Measurements from ENCODE around the gene FOXP2.
"Not testable (repeated sequence)": the region's sequence is repeated elsewhere in the genome, so short reads cannot be mapped to it uniquely, and the experiment has no call there.

FOXP2 gene

DNA sequence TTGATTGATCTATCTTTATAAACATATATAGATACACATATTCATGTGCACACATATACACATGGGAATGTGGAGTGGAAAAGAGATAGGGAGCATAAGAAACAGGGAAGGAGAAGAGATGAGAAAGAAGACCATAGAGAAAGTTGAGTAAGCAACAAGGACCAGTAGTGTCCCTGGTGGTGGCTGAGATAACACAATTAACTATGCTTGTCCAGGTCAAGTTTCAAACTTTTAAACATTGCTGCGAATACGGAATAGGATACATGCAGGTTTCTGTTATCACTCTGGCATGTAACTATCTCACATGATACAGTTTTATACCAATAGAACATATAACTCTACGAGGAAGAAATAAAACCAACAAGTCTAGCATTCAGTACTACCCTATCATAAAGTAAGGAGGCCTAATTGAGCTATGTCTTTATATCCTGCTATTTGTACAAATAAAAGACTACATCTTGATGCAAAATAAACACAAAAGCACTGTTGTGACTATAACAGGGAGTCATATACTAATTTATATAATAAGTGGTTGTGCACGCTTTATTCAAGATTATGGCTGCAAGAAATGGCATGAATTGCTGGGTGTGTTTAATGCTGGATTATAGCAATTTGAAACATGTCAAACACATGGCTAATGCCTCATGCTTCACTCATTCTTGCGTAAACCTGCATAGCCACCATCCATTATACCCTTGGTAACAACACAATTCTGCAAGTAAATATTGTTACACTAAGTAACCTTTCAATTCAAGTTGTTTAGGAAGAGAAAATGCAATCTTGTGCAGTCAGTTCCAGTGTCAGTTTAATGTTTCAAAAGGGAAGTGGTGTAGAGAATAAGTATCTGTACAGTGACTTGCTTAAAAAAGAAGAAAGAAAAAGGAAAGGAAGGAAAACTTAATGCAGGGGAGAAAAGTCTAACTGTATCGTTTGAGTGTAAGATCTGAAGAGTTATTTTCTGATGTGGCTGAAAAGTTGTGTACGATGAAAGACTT lies 8.2 kb downstream of the FOXP2 start:
- DNase-seq, result peak; percentile 52

DNA sequence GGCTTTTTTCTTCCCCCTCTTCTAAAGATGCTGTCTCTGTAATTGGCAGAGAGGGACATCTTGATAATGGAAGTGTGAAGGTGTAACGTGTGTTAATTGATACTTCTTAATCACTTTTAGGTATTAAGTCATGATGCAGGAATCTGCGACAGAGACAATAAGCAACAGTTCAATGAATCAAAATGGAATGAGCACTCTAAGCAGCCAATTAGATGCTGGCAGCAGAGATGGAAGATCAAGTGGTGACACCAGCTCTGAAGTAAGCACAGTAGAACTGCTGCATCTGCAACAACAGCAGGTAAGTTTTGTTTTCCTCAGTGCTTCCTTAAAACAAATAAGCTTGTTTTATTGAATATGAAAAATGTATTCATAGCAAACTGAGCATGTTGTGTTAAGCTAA lies 11.8 kb downstream of the FOXP2 start:
- no peak for DNase-seq

DNA sequence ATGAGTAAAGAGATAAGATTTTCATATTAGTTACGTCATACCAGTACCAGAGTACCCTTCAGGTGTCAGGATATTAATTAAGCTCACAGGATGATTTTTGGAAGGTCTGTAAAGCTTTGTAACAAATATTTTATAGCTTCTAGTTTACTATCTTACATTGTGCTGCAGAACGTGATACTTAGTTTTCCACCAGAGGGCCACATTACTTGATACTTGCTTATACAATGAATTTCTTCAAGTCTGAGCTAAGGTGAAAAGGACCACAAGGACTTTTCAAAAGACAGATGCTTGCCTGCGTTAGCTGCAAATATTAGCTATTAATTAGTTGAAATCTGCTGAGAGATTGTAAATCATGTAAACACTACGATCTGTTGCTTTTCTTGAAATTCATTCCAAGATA lies 12.2 kb downstream of the FOXP2 start:
- peak; percentile 4 for DNase-seq

DNA sequence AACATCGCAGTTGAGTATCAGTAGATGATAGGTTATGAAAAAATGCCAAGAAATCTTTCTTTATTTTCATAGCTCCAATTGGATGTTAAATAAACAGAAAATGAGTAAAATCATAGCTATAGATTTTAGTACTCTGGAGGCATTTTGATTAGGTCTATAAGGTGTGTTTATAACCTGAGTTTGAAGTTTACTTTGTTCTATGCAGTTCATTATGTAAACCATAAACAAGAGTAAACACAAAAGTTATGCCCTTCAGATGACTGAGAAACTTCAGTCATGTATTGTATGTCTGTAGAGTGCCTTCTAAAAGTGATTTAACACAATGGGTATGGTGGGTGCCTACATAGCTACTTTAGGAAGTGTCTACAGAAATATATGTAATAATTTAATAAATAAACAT lies 13.6 kb downstream of the FOXP2 start:
- DNase-seq, result no peak

DNA sequence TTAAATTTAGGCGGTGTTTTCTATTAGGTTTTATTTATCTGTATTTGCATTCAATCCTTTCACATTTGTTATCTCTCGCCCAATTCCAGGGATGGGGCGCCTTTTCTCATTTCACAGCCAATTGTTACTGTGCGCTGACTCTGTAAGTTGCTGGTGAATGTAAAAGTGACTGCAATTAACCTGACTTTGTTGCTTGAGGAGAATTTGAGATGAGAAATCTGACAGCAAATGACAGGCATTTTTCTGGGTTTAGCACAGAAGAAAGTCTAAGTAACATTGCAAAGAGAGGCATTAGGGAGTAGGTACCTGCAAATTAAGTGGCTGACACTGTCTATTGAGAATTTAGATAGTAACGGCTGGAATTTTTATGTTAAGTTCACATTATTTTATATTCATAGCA lies 16.6 kb downstream of the FOXP2 start:
- no peak for DNase-seq

DNA sequence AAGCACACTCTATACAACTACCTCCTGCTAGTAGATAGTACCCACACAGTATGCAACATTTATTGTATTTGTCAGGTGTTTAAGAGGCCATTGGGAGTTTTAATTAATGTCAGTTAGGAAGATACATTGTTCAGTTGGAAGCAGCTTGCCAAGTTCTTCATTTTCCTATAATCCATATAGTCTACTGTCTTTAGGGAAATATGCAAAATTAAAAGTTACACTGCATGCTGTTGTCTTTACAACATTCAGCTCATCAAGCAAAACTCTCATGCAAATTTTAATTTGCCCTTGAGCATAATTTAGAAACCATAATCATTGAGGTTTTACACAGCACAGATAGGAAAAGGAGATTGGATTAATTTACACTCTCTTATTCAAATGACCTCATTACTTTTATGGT lies 17.4 kb downstream of the FOXP2 start:
- DNase-seq, result no peak

DNA sequence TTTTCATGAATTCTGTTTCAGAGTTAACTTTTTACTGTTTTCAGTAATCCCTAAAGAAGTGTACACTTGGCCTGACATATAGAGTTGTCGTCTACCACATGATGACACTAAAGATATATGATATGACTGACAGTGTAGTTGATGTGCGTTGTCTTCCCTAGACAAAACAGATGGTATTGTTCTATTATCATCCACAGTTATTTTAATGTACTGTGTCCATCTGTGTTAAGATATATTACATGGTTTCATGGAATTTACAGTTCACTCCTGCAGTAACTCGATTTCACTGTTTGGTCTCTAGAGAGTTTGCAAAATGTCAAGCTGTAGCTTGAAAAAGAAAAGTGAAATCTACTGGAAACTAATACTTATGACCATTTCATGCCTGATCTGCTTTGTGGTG lies 18.1 kb downstream of the FOXP2 start:
- no peak for DNase-seq

DNA sequence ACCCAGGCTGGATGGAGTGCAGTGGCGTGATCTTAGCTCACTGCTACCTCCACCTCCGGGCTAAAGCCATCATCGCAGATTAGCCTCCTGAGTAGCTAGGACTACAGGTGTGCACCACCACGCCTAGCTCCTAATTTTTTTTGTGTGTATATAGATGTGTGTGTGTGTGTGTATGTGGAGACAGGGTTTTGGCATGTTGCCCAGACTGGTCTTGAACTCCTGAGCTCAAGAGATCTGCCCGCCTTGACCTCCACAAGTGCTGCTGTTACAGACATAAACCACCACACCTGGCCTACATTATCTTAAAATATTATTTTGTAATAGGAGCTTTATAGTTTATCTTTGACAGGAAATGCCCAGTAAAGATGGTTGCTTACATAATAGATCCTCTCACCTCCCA lies 25.0 kb downstream of the FOXP2 start:
- no peak for DNase-seq

DNA sequence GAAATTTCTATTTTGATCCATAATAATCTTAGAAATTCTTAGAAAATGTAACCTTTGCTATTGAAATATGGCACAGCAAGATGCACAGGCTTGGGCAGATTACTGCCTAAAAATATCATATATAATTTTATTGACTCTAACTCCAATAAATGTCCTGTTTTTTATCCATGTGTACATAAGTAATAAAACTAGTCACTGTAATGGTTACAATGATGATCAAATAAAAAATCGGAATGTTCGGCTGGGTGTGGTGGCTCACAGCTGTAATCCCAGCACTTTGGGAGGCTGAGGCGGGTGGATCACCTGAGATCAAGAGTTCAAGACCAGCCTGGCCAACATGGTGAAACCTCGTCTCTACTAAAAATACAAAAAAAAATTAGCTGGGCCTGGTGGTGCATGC lies 26.3 kb downstream of the FOXP2 start:
- not testable (repeated sequence) for DNase-seq

DNA sequence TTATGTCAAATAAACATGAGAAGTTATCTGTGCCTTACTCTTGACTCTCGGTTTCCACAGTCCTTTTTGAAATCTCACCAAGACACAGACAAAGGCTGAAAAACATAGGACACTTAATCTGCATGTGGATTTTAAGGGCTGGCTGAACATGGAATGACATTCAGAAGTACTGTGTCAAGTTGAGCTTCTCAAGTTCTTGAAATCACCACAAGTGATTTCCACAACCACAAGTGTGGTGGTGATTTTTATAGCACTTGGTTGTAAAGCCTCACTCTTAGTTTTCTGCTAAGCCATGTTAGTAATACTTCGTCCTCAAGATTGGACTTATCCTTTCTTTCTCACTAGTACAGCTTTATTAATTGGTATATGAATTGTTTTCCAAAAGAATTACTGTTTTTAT lies 29.6 kb downstream of the FOXP2 start:
- DNase-seq, result no peak

DNA sequence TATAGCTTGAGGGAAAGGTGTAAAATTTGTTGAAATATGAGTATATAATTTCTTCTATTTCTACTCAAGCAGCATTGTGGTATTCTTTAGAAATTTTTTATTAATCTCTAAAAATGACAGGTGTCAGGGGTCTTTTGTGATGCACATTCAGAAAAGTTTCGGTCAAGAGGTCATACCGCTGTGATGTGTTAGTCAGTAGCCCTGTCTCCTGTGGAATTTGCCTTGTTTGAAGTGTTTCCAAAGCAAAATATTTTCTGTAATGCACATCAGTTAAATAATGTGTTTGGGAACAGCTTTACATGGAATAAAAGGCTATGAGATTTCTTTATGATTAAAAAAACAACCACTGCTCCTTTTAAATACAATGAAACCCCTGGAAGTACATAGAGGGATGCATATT lies 35.8 kb downstream of the FOXP2 start:
- DNase-seq, result no peak

DNA sequence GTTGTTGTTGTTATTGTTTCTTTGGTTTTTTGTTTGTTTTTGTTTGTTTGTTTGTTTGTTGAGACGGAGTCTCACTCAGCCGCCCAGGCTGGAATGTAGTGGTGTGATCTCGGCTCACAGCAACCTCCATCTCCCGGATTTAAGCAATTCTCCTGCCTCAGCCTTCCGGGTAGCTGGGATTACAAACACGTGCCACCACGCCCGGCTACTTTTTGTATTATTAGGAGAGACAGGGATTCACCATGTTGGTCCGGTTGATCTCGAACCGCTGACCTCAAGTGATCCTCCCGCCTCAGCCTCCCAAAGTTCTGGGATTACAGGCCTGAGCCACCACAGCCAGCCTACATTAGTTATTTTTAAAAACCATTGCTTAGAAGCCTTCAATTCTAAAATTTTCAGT lies 45.0 kb downstream of the FOXP2 start:
- no peak for DNase-seq

DNA sequence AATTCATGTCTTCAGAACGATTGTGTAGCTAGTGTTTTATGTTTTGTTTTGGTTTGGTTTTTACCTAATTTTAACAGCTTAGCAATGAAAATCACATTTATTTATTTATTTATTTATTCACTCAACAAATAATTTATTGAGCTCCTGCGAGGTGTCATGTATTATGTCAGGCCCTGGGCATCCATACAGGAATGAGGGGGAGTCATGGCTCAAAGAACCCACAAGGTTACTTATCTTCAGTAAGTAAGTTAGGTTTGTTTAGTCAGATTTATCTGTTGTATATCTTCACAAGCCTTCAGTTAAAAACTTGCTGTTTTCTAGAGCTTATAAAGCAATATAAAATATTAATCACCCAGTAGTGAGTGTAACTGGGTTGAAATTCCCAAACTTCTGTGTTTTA lies 45.4 kb downstream of the FOXP2 start:
- no peak for DNase-seq

DNA sequence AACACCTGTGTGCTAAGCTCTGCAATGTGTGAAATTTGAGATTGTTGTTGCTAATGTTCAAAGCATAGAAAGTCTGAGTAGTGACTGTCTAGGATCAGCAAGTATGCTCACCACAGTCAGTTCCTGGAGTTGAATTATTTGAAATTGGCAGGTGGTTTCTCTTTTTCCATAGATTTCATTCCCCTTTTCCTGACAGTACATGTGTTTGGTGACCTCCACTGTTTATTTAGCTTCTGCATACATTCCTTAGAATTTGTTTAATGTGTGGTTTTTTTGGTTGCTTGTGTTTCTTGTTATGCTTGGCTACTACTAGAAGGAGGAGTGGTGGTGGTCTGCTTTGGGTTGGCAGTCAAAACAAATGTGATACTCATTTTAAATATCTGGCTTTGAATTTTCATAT lies 52.3 kb downstream of the FOXP2 start:
- DNase-seq, result no peak

DNA sequence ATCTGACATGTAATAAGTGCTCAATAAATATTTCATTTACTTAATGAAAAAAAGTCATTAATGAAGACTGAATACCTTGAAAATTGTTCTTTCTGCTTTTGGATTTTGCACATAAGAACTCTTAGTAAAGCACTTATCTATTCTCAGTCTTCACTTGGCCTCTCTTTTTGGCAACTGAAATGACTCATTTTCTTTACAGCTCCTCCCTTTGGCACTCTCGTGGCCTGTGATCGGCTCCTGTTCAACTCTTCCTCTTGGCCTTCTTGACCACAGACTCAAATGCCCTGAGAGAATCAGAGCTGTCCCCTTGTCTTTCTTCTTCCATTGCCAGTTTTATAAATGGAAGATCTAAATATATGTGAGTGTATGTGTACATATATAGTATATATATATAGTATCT lies 54.2 kb downstream of the FOXP2 start:
- no peak for DNase-seq

DNA sequence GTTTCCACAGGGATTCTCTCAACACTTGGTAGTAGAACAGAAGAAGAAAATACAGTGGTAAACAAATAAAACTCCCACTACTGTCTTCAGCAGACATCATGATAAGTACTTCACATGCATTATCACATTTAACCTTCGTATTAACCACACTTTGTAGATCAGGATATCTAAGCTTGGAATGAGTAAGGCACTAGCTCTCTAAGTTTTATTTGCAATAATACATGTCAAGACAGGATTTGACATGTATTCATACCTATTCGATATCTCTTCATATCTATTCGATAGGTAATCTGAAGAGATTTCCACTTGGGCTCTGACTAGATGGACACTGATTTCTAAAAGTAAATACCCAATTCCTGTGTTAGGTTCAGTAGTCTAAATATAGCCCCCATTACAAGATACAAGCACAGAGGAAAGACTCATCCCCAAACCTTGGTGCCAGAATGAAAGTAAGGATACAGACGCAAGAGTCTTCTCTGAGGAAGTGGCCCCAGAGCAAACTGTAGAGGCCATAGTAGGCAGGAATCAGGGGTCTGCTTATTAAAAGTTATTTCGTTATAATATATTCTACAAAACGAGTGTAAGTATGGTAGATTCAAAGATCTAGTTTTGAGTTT lies 58.4 kb downstream of the FOXP2 start:
- DNase-seq, result no peak

DNA sequence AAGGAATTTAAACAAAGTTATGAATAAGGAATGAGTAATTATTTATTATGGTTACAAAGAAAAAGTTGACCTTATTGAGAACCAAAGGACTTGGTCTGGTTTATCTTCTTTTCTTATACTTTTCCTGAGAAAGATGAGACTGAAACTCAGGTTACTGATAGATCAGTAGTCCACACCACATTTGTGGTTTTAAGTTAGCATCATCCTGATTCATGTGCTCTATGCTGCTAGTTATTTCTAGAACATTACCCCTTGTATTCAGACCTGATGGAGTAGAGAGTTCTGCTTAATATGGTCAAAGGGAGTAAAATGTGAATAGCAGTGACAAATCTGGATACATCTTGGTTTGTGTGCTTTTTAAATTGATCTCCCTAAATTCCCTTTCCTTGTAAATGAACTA lies 63.8 kb downstream of the FOXP2 start:
- no peak for DNase-seq

DNA sequence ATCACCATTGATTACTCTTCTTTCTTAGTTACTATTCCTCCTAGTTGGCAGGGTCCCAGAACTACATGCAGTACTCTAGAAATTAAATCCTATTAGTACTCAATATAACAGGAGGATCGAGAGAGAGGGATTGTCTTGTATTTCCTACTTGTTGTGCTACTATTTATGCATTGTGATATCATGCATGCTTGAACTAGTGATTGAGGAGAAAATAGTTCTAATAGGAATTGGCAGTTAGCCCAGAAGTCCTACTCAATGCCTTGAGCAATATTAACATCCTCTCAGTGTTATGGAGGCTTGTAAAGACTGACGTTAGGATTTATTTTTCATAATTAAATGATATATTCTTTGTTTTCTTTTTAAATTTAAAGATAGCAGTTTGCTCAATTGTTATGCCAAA lies 67.4 kb downstream of the FOXP2 start:
- DNase-seq, result peak; percentile 64

DNA sequence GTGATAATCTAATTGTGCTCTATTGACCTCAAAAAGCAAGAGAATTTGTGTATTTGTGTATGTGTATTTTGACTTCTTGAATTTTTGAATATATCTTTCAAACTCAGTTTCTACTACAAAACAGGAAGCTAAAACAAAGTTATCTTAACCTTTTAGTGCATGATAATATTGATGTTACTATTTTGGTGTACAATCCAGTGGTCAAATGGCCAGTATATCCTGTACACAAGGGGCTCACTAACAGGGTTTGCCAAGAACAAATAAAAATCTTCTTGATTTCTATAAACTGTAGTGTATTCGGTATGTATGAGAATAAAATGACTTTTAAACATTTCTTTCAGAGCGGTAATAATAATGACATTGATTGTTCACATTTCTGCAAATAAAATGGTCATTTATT lies 69.6 kb downstream of the FOXP2 start:
- DNase-seq, result no peak

DNA sequence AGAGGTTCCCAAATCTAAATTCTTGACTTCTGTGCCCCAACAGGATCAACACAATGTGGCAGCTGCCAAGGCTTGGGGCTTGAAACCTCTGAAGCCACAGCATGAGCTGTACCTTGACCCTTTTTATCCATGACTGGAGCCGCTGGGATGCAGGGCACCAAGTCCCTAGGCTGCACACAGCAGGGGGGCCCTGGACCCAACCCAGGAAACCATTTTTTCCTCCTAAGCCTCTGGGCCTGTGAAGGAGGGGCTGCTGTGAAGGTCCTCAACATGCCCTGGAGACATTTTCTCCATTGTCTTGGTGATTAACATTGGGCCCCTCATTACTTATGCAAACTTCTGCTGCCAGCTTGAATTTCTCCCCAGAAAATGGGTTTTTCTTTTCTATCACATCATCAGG lies 72.6 kb downstream of the FOXP2 start:
- DNase-seq, result no peak

DNA sequence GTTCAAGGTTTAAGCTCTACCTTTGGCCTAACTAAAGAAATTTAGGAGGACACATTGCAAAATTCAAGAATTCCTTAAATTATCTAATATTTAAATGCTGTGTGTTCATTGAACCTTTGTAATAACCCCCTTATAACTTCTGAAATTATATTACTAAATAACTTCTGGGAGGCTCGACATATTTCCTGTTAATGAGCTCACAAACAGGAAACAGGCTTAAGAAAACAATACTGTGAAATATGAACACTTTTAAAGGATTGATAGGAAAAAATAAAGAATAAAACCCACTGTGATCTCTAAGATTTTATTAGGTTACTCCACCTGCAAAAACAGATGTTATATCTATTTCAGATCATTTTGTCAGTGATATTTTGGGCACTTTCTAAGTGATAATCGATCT lies 74.1 kb downstream of the FOXP2 start:
- no peak for DNase-seq

DNA sequence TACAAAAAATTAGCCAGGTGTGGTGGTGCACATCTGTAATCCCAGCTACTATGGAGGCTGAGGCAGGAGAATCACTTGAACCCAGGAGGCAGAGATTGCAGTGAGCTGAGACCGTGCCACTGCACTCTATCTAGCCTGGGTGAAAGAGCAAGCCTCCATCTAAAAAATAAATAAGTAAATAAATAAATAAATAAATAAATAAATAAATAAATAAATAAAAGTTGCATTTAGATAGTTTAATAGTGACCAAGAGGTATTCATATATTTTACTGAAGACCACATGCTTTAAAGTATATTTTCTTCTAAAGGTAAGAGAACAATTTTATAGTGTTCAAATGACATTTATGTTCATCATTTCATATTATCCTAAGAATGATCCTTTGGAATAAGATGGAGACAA lies 82.9 kb downstream of the FOXP2 start:
- DNase-seq, result not testable (repeated sequence)

DNA sequence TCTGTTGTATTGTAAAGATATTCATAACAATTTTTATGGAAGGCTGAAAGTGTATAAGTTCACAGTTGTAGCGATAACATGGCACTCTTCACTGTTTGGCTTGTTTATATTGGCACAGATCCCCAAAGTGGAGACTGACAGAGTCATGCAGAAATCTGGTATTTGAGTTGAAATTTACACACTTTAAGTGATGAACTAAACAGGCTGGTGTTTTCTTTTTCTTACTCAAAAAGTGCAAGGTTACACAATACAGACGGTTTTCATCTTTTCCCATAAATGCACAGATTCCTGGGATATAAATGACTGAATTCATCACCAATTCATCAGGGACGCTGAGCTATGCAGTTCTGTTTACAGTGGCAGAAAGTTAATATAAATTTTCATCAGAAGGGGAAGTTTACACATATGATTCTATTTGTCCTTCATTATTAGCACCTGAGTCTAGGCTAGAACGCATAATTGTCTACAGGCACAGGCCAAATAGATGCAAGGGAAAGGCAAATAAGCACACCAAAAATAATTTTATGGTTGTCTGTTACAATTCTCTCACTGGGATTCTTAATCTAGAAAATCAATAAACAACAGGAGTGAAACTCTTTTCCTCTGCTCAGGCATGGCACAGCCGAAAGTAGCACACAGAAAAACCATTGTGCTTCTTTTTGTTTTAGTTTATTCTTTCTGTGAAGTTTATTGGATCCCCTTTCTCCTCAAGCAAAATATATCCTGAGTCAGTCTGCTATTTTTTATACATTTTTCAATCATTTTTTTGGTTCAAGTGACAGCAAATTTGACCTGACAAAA lies 88.0 kb downstream of the FOXP2 start:
- DNase-seq, result no peak

DNA sequence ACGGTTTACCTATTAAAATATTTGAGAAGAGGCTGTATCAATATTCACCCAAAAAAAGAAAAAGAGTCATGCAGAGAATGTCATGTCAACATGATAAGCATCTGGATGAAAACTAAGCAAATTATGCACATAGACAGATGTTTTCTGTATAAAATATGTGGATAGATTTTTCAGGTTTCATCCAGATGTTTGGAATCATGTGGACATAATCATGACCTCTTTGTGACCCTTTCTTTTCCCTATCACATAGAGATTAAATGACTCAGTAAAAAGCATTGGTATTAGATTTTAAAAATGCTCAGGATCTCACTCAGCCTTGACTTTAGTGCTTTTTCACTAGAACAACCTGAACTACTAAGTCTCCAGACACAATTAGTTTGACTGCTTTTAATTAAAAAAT lies 90.0 kb downstream of the FOXP2 start:
- no peak for DNase-seq
